Measurements from ENCODE around the gene KRTAP3-3.

The KRTAP3-3 gene

GRCh38 chr17:40950176-40950575 lies 43.8 kb downstream of the KRTAP3-3 start:
- no peak for DNase-seq
- no peak overlapping the region for H3K27ac ChIP-seq
- TF ChIP-seq CTCF (IDR thresholded peaks at IDR 0.05; ENCODE audit: low read depth, low read length, missing control alignments) = no peak
- in situ Hi-C loops (cut with HindIII; ENCODE audit: low pct_ligation_motif_present, low sequenced_read_pairs) = no loop called here
- no peak overlapping the region for H3K4me3 ChIP-seq (ENCODE audit: low read depth, low read length)
- H3K36me3 ChIP-seq (replicated peaks) = no peaks in the 10 kb centered on the region
- no peaks in the 10 kb centered on the region for H3K27me3 ChIP-seq (replicated peaks)

- in situ Hi-C loops (cut with HindIII; ENCODE audit: low pct_ligation_motif_present, low sequenced_read_pairs) = no loop called here
- Histone ChIP-seq H3K27me3 (replicated peaks) (no peaks in the 10 kb centered on the region), H3K36me3 (replicated peaks) (no peaks in the 10 kb centered on the region), H3K4me3 (ENCODE audit: low read depth, low read length) (no peak overlapping the region), H3K27ac (no peak overlapping the region)
- no peak for TF ChIP-seq CTCF (IDR thresholded peaks at IDR 0.05; ENCODE audit: low read depth, low read length, missing control alignments)
- no peak for DNase-seq
Measured at GRCh38 chr17:40949418-40949817, 44.5 kb downstream of the KRTAP3-3 start.

- H3K27me3 ChIP-seq (replicated peaks) = no peaks in the 10 kb centered on the region
- H3K4me3 ChIP-seq (ENCODE audit: low read depth, low read length) = no peak overlapping the region
- in situ Hi-C loops (cut with HindIII; ENCODE audit: low pct_ligation_motif_present, low sequenced_read_pairs) = no loop called here
- H3K27ac ChIP-seq = no peak overlapping the region
- TF ChIP-seq CTCF (IDR thresholded peaks at IDR 0.05; ENCODE audit: low read depth, low read length, missing control alignments) = no peak
- H3K36me3 ChIP-seq (replicated peaks) = no peaks in the 10 kb centered on the region
- DNase-seq = no peak
Measured at GRCh38 chr17:40947929-40948328, 46.0 kb downstream of the KRTAP3-3 start.

GRCh38 chr17:40945414-40945813 lies 48.5 kb downstream of the KRTAP3-3 start:
- in situ Hi-C loops (cut with HindIII; ENCODE audit: low pct_ligation_motif_present, low sequenced_read_pairs) = no loop called here
- H3K27me3 ChIP-seq (replicated peaks) = no peaks in the 10 kb centered on the region
- TF ChIP-seq CTCF (IDR thresholded peaks at IDR 0.05; ENCODE audit: low read depth, low read length, missing control alignments) = no peak
- no peak for DNase-seq
- H3K27ac ChIP-seq = no peak overlapping the region
- no peaks in the 10 kb centered on the region for H3K36me3 ChIP-seq (replicated peaks)
- no peak overlapping the region for H3K4me3 ChIP-seq (ENCODE audit: low read depth, low read length)

GRCh38 chr17:40944531-40944930 lies 49.4 kb downstream of the KRTAP3-3 start:
- no peak overlapping the region for H3K4me3 ChIP-seq (ENCODE audit: low read depth, low read length)
- DNase-seq = no peak
- no peak overlapping the region for H3K27ac ChIP-seq
- no peaks in the 10 kb centered on the region for H3K27me3 ChIP-seq (replicated peaks)
- no peak for TF ChIP-seq CTCF (IDR thresholded peaks at IDR 0.05; ENCODE audit: low read depth, low read length, missing control alignments)
- in situ Hi-C loops (cut with HindIII; ENCODE audit: low pct_ligation_motif_present, low sequenced_read_pairs) = no loop called here
- no peaks in the 10 kb centered on the region for H3K36me3 ChIP-seq (replicated peaks)

All from brain microvascular endothelial cell (primary cell).